ENCODE measurements around the gene KRT7.

DNA sequence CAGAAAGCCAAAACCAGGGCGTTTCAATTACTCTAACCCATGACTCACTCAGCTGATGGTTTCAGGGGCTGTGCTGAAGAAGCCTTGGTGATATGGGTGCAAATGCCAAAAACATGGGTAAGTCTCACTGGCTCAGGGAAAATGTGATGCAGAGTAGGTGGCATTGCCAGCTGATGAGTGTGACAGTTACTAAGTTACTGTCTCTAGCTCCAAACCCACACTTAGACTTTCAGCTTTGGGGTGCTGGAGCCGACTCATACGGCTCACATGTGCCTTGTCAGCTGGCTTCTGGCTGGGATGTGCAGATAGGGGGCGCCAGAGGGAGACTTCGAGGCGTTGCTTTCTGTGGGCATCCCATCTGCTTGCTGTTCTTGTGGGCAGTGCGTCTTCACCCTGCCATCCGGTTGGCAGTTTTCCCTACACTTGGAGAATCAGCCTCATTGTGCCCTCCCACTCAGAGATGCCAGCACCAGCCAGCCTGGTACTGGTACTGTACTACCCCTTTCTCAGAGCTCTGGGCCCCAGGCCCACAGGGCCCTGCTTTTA, 11.1 kb upstream of the KRT7 start:
- TF ChIP-seq, protein P1, sequence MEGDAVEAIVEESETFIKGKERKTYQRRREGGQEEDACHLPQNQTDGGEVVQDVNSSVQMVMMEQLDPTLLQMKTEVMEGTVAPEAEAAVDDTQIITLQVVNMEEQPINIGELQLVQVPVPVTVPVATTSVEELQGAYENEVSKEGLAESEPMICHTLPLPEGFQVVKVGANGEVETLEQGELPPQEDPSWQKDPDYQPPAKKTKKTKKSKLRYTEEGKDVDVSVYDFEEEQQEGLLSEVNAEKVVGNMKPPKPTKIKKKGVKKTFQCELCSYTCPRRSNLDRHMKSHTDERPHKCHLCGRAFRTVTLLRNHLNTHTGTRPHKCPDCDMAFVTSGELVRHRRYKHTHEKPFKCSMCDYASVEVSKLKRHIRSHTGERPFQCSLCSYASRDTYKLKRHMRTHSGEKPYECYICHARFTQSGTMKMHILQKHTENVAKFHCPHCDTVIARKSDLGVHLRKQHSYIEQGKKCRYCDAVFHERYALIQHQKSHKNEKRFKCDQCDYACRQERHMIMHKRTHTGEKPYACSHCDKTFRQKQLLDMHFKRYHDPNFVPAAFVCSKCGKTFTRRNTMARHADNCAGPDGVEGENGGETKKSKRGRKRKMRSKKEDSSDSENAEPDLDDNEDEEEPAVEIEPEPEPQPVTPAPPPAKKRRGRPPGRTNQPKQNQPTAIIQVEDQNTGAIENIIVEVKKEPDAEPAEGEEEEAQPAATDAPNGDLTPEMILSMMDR (IDR thresholded peaks at IDR 0.05), result peak; percentile 54 to 72 (median 66)
- TF ChIP-seq POLR2A (IDR thresholded peaks at IDR 0.05), result no peak
